Amniotic stem cell (primary cell): ENCODE results near the gene ZYX.
"Not testable (repeated sequence)": the region's sequence is repeated elsewhere in the genome, so short reads cannot be mapped to it uniquely, and the experiment has no call there.

Experiments
- DNase-seq: peaks from one replicate; lab custom pipeline; 2025; lab: John Stamatoyannopoulos, UW

The ZYX gene

GRCh38 chr7:143418681-143419458, 37.7 kb downstream of the ZYX start:
- DNase-seq = no peak

GRCh38 chr7:143419880-143420279, 38.7 kb downstream of the ZYX start:
- no peak for DNase-seq

GRCh38 chr7:143420624-143421023, 39.5 kb downstream of the ZYX start:
- not testable (repeated sequence) for DNase-seq

- DNase-seq = no peak
Measured at GRCh38 chr7:143422033-143422432, 40.9 kb downstream of the ZYX start.

- DNase-seq = not testable (repeated sequence)
Measured at GRCh38 chr7:143424476-143424875, 43.3 kb downstream of the ZYX start.

- DNase-seq = no peak
Measured at GRCh38 chr7:143426479-143427142, 45.5 kb downstream of the ZYX start.

- DNase-seq = no peak
Measured at GRCh38 chr7:143429770-143430698, 48.9 kb downstream of the ZYX start.

GRCh38 chr7:143431109-143431508, 50.0 kb downstream of the ZYX start:
- no peak for DNase-seq

GRCh38 chr7:143433759-143434158, 52.6 kb downstream of the ZYX start:
- no peak for DNase-seq

- no peak for DNase-seq
Measured at GRCh38 chr7:143434660-143435059, 53.5 kb downstream of the ZYX start.

- no peak for DNase-seq
Measured at GRCh38 chr7:143435266-143435665, 54.1 kb downstream of the ZYX start.

- no peak for DNase-seq
Measured at GRCh38 chr7:143436325-143436946, 55.3 kb downstream of the ZYX start.

- no peak for DNase-seq
Measured at GRCh38 chr7:143437578-143437977, 56.4 kb downstream of the ZYX start.

GRCh38 chr7:143439866-143440265, 58.7 kb downstream of the ZYX start:
- no peak for DNase-seq
